WERI-Rb-1 (cell line): ENCODE measurements around the gene KRTAP4-16.
"Not testable (repeated sequence)": the region's sequence is repeated elsewhere in the genome, so short reads cannot be mapped to it uniquely, and the experiment has no call there.

Experiments
- DNase-seq: peaks from one replicate; pipeline ENCODE4 v3.0.0-alpha.2; 2020
- H3K27ac ChIP-seq: fragments of 250-450 bp; sonication (Bioruptor Pico); 2 replicates; pipeline ENCODE4 v1.5.1; 2020; ENCODE audit warnings: mild to moderate bottlenecking, moderate library complexity
- H3K27me3 ChIP-seq: fragments of 250-450 bp; sonication (Bioruptor Pico); 2 replicates; pipeline ENCODE4 v1.5.1; 2021; ENCODE audit warnings: mild to moderate bottlenecking, low read depth, moderate library complexity; ENCODE audit not compliant: insufficient read depth, severe bottlenecking
- H3K36me3 ChIP-seq: fragments of 250-450 bp; sonication (Bioruptor Pico); 2 replicates; pipeline ENCODE4 v1.5.1; 2020; ENCODE audit warnings: mild to moderate bottlenecking, moderate library complexity
- H3K4me3 ChIP-seq: 2 replicates; pipeline ENCODE4 v1.5.1; 2011; ENCODE audit warnings: low read depth, mild to moderate bottlenecking, control low read depth, low read length
- H3K9me3 ChIP-seq: fragments of 250-450 bp; sonication (Bioruptor Pico); 2 replicates; pipeline ENCODE4 v1.5.1; 2021; ENCODE audit warnings: mild to moderate bottlenecking, moderate library complexity; ENCODE audit not compliant: severe bottlenecking
- TF ChIP-seq, protein P1 (sequence below): IDR thresholded peaks from 2 replicates; pipeline ENCODE4 v1.5.1; 2011; ENCODE audit warnings: low read depth, mild to moderate bottlenecking, control low read depth, inconsistent platforms, low read length

Gene KRTAP4-16

GRCh38 chr17:41103896-41104295 lies 1.9 kb upstream of the KRTAP4-16 start:
- no peak overlapping the region for H3K4me3 ChIP-seq
- TF ChIP-seq, protein P1, sequence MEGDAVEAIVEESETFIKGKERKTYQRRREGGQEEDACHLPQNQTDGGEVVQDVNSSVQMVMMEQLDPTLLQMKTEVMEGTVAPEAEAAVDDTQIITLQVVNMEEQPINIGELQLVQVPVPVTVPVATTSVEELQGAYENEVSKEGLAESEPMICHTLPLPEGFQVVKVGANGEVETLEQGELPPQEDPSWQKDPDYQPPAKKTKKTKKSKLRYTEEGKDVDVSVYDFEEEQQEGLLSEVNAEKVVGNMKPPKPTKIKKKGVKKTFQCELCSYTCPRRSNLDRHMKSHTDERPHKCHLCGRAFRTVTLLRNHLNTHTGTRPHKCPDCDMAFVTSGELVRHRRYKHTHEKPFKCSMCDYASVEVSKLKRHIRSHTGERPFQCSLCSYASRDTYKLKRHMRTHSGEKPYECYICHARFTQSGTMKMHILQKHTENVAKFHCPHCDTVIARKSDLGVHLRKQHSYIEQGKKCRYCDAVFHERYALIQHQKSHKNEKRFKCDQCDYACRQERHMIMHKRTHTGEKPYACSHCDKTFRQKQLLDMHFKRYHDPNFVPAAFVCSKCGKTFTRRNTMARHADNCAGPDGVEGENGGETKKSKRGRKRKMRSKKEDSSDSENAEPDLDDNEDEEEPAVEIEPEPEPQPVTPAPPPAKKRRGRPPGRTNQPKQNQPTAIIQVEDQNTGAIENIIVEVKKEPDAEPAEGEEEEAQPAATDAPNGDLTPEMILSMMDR, result no peak
- H3K27ac ChIP-seq, result no peak overlapping the region
- DNase-seq, result no peak
- H3K9me3 ChIP-seq, result no peaks in the 10 kb centered on the region
- no peaks in the 10 kb centered on the region for H3K36me3 ChIP-seq
- H3K27me3 ChIP-seq, result peaks cover 28% of the 10 kb centered on the region

DNA sequence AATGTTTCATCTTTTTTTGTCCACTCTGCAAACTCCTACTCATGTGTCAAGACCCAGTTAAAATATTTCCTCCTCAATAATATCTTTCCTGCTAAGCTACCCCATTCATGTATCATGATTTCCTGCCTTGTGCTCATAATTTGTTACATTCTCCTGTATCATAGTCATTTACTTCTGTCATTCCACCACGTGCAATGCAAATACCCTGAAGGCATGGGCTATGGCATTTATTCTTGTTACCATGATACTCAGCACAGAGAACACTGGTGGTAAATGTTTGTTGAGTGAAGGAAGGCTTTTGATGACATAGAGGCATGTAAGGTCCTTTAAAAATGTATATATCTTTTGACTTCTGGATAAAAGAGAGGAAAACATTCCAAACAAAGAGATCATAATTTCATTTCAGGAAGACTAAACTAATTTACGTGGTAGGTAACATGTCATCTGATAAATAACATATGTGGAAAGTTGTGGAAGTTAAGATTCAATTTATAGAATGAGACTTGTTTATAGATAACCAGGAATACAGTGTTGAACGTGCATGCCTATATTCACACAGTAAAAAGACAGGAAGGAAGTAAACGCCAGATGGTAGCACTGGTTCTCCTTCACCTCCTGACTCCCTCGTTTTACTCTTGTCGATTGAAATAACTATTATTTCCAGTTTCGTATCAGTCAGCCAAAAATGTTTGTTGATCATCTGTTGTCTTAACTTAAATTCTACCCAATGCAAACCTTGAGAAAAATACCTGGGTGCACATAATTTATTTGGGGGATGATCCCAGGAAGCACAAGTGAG lies 2.1 kb downstream of the KRTAP4-16 start:
- DNase-seq, H3K27ac ChIP-seq, H3K27me3 ChIP-seq, H3K36me3 ChIP-seq, H3K4me3 ChIP-seq, H3K9me3 ChIP-seq: not testable (repeated sequence)

GRCh38 chr17:41098481-41098880 lies 3.5 kb downstream of the KRTAP4-16 start:
- H3K27me3 ChIP-seq, result peaks cover 14% of the 10 kb centered on the region
- H3K27ac ChIP-seq, result no peak overlapping the region
- TF ChIP-seq, protein P1, result no peak
- no peak for DNase-seq
- no peaks in the 10 kb centered on the region for H3K9me3 ChIP-seq
- H3K4me3 ChIP-seq, result no peak overlapping the region
- H3K36me3 ChIP-seq, result no peaks in the 10 kb centered on the region

GRCh38 chr17:41098042-41098441 lies 4.0 kb downstream of the KRTAP4-16 start, which contains the start of gene KRTAP4-8:
Gene KRTAP4-8, minus strand, starts transcription at chr17:41098142. Its CDS starts 58 bp downstream, at chr17:41098084.
- TF ChIP-seq, protein P1, result no peak
- Histone ChIP-seq H3K27ac (no peak within 1 kb of the TSS), H3K27me3 (peaks cover 14% of the 10 kb centered on the region)

GRCh38 chr17:41096055-41096454 lies 6.0 kb downstream of the KRTAP4-16 start:
- no peak overlapping the region for H3K27ac ChIP-seq
- peaks cover 12% of the 10 kb centered on the region for H3K27me3 ChIP-seq
- DNase-seq, result no peak
- no peaks in the 10 kb centered on the region for H3K36me3 ChIP-seq
- no peak overlapping the region for H3K4me3 ChIP-seq
- peaks cover 3% of the 10 kb centered on the region for H3K9me3 ChIP-seq
- TF ChIP-seq, protein P1, result no peak

More at GRCh38 chr17:41098042-41098441, 4.0 kb downstream of the KRTAP4-16 start, which contains the start of gene KRTAP4-8:
- Histone ChIP-seq H3K9me3 (peaks cover 3% of the 10 kb centered on the region), H3K4me3 (no peak within 1 kb of the TSS), H3K36me3 (no peaks in the 10 kb centered on the region)
- DNase-seq, result no peak

GRCh38 chr17:41088760-41089352 lies 13.2 kb downstream of the KRTAP4-16 start:
- not testable (repeated sequence) for H3K27ac ChIP-seq, H3K9me3 ChIP-seq, H3K36me3 ChIP-seq, H3K4me3 ChIP-seq, DNase-seq
- H3K27me3 ChIP-seq, result peaks cover 12% of the 10 kb centered on the region

DNA sequence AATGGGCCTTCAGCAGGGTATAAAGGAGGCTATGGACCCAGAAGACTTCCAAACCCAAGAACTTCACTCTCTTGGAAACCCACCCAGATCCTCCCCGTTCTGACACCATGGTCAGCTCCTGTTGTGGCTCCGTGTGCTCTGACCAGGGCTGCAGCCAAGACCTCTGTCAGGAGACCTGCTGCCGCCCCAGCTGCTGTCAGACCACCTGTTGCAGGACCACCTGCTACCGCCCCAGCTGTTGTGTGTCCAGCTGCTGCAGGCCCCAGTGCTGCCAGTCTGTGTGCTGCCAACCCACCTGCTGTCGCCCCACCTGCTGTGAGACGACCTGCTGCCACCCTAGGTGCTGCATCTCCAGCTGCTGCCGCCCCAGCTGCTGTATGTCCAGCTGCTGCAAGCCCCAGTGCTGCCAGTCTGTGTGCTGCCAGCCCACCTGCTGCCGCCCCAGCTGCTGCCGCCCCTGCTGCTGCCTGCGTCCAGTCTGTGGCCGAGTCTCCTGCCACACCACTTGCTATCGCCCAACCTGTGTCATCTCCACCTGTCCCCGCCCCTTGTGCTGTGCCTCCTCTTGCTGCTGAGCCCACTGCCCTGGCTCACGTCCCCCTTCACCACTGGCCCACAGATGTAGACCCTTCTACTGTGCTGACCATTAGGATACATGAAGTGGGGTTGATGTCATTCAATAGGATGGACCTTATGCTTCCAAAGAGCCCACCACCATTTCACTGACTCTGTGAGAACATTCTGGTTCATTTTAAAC lies 17.7 kb downstream of the KRTAP4-16 start, which contains the start of gene KRTAP4-7:
Gene KRTAP4-7 (plus strand): TSS at position 51 of the 757 bp plus-strand sequence. CDS start 57 bp downstream, at position 108.
- not testable (repeated sequence) for H3K4me3 ChIP-seq, H3K27ac ChIP-seq
- H3K27me3 ChIP-seq, result peaks cover 21% of the 10 kb centered on the region

DNA sequence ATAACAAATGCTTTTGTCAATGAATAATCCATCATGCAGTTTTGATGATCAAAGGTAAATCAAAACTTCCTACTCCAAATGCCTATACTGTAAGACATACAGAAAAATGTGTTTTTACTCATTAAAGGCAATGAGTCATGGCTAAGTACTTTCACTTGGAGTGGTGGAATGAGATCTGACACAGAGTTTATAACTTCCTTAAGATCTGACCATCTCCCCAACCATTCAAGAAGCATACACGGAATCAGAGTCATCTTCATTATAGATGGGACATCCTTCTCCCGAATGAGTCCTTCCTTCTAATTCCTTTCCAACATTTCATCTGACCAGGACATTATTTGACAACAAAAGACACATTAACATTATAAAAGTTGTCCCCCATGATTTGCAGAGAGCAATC lies 18.6 kb downstream of the KRTAP4-16 start:
- not testable (repeated sequence) for H3K36me3 ChIP-seq, H3K9me3 ChIP-seq, H3K4me3 ChIP-seq, DNase-seq, H3K27ac ChIP-seq
- peaks cover 25% of the 10 kb centered on the region for H3K27me3 ChIP-seq

More for the DNA sequence above, 17.7 kb downstream of the KRTAP4-16 start, which contains the start of gene KRTAP4-7:
- not testable (repeated sequence) for H3K36me3 ChIP-seq, DNase-seq, H3K9me3 ChIP-seq
